ENCODE measurements around the gene ACOX2.

GRCh38 chr3:58544541-58544940, 7.6 kb upstream of the ACOX2 start:
- TF ChIP-seq POLR2A (IDR thresholded peaks at IDR 0.05) = no peak
- no peak for TF ChIP-seq POLR2AphosphoS5 (IDR thresholded peaks at IDR 0.05)
- TF ChIP-seq CTCF (IDR thresholded peaks at IDR 0.05) = no peak
- TF ChIP-seq EP300 (IDR thresholded peaks at IDR 0.05) = no peak

All from suprapubic skin (tissue), 4 donors.